Astrocyte of the spinal cord (primary cell): ENCODE results near the gene ANO10.

ENCODE experiments used
- DNase-seq: peaks from one replicate; pipeline ENCODE4 v3.0.0; 2011; ENCODE audit warnings: low read depth, low spot score
- H3K4me3 ChIP-seq: 2 replicates; pipeline ENCODE4 v1.5.1; 2011; ENCODE audit warnings: low read depth, mild to moderate bottlenecking, low read length, moderate library complexity
- in situ Hi-C: cut with HindIII; loops from 2 replicates; pipeline ENCODE4 v1.10.0; 2017; ENCODE audit warnings: low sequenced_read_pairs
- TF ChIP-seq, protein P1 (sequence below): IDR thresholded peaks from 2 replicates; pipeline ENCODE4 v1.5.1; 2012; ENCODE audit warnings: low read depth, mild to moderate bottlenecking, low read length, inconsistent platforms

Gene ANO10

DNA sequence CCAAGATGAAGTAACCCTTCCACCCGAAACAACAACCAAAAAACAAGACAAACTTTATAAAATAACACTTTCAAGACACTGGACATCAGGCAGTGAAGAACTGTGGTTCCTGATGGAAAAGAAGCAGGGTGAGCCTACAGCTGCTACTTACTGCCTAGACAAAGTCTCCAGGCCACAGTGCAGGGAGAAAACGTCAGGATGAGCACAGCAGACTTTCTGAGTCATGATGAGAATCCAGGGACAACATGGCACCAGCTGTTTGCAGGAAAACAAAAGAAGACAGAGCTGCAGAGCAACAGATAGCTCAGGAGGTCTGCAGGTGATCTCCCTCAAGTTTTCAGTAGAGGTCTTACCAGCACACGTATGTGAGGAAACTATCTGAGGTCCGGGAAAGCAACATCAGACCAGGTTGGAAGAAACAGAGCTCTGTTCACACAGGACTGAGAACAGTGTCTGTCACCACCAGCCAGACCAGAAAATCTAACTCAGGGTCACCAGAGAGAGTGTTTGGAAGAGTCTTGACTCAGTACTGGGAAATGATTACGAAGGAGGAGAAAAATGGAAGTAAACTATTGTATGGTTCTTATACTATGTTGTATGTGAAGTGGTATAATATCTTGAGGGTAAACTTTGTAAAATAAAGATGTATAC lies 108.9 kb downstream of the ANO10 start:
- DNase-seq, result peak; percentile 21
- in situ Hi-C loops, result no loop called here
- TF ChIP-seq, protein P1, sequence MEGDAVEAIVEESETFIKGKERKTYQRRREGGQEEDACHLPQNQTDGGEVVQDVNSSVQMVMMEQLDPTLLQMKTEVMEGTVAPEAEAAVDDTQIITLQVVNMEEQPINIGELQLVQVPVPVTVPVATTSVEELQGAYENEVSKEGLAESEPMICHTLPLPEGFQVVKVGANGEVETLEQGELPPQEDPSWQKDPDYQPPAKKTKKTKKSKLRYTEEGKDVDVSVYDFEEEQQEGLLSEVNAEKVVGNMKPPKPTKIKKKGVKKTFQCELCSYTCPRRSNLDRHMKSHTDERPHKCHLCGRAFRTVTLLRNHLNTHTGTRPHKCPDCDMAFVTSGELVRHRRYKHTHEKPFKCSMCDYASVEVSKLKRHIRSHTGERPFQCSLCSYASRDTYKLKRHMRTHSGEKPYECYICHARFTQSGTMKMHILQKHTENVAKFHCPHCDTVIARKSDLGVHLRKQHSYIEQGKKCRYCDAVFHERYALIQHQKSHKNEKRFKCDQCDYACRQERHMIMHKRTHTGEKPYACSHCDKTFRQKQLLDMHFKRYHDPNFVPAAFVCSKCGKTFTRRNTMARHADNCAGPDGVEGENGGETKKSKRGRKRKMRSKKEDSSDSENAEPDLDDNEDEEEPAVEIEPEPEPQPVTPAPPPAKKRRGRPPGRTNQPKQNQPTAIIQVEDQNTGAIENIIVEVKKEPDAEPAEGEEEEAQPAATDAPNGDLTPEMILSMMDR, result no peak
- no peak overlapping the region for H3K4me3 ChIP-seq

GRCh38 chr3:43506644-43507043 lies 115.2 kb downstream of the ANO10 start:
- no peak overlapping the region for H3K4me3 ChIP-seq
- TF ChIP-seq, protein P1, result no peak
- no peak for DNase-seq
- in situ Hi-C loops, result no loop called here

- TF ChIP-seq, protein P1, result no peak
- no peak overlapping the region for H3K4me3 ChIP-seq
- in situ Hi-C loops, result no loop called here
- DNase-seq, result peak; percentile 29
Measured at GRCh38 chr3:43505351-43505750, 116.5 kb downstream of the ANO10 start.

DNA sequence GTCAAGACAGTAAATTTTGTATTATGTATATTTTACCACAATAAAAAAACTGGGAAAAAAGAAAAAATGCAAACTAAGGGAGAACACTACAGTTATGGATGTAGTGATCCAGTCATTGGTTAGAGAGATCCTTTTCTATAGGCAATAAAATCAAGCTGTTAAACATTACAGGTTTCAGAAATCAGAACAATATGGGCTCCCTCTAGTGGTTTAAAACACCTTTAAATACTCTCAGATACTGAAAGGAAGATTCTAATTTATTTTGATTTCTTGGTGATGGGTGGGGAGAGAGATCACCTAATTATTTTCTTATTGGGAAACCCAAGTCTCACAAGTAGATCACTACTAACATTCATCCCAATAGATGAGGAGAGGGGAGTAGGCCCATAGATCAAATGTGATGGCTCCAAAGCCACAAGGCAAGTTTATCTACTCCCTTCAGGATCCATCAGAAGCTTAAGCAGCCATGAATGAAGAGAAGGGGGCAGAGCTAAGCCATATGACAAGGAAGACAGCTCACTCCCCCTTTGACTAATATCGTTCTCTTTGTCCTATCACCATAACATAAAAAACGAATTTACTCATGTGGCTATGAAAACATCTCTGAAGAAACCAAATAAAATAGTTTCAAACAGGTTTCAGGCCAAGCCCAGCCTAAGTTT lies 118.6 kb downstream of the ANO10 start:
- in situ Hi-C loops, result no loop called here
- TF ChIP-seq, protein P1, result peak; percentile 33
- DNase-seq, result peak; percentile 57
- no peak overlapping the region for H3K4me3 ChIP-seq

- H3K4me3 ChIP-seq, result no peak overlapping the region
- in situ Hi-C loops, result no loop called here
- DNase-seq, result no peak
- TF ChIP-seq, protein P1, result no peak
Measured at GRCh38 chr3:43499256-43499655, 122.6 kb downstream of the ANO10 start.

DNA sequence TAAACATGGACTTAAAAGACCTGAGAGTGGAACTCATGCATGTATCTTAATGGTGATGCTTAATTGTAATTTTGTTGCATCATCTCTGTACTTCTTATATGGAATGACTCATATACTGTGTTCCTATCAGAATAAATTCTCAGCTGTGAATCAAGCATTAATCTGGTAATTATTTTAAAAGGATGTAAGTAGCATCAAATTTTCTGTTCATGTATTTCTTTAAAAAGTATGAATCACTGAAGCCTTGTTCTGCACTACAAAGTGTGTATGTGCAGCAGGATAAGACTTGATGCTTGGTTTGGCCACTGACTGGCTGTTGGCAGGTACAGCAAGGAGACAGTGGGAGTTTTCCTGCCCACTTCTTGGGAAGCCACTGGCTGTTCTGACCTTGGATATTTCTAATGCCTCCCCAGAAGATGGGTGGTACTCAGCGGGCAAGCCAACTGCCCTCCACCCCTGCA lies 123.9 kb downstream of the ANO10 start:
- TF ChIP-seq, protein P1, result no peak
- peak; percentile 57 for DNase-seq
- no peak overlapping the region for H3K4me3 ChIP-seq
- in situ Hi-C loops, result no loop called here
